LNCaP clone FGC (cell line): ENCODE data around the gene DNAJB11.
"Not testable (repeated sequence)": the region's sequence is repeated elsewhere in the genome, so short reads cannot be mapped to it uniquely, and the experiment has no call there.

Experiments
- DNase-seq: peaks from one replicate; pipeline ENCODE4 v3.0.0-alpha.2; 2011; ENCODE audit warnings: low read depth
- H3K4me3 ChIP-seq: 2 replicates; pipeline ENCODE4 v1.5.1; 2011; ENCODE audit warnings: mild to moderate bottlenecking, low read depth, low read length, control low read depth
- CTCF ChIP-seq: IDR thresholded peaks from 2 replicates; pipeline ENCODE4 v1.5.1; 2012; ENCODE audit warnings: mild to moderate bottlenecking; ENCODE audit not compliant: control insufficient read depth, insufficient read depth; ENCODE audit errors: extremely low read depth

DNAJB11 gene

GRCh38 chr3:186526256-186526606 is 44.3 kb upstream of the DNAJB11 start:
- H3K4me3 ChIP-seq = no peak overlapping the region
- DNase-seq = no peak
- no peak for TF ChIP-seq CTCF

GRCh38 chr3:186529201-186529999 is 41.1 kb upstream of the DNAJB11 start:
- no peak for DNase-seq
- H3K4me3 ChIP-seq = no peak overlapping the region
- 0 out of 2 replicates have a peak, but pooled peaks have one; percentile 1 for TF ChIP-seq CTCF

- H3K4me3 ChIP-seq = no peak overlapping the region
- no peak for TF ChIP-seq CTCF
- DNase-seq = no peak
These were observed 40.1 kb upstream of the DNAJB11 start for GRCh38 chr3:186530415-186530814.

GRCh38 chr3:186531694-186532093 is 38.8 kb upstream of the DNAJB11 start:
- not testable (repeated sequence) for H3K4me3 ChIP-seq, DNase-seq

GRCh38 chr3:186532598-186533072 is 37.9 kb upstream of the DNAJB11 start:
- TF ChIP-seq CTCF = no peak
- no peak for DNase-seq
- no peak overlapping the region for H3K4me3 ChIP-seq

GRCh38 chr3:186534113-186534669 is 36.3 kb upstream of the DNAJB11 start:
- TF ChIP-seq CTCF = no peak
- no peak for DNase-seq
- no peak overlapping the region for H3K4me3 ChIP-seq

GRCh38 chr3:186536883-186537844 is 33.4 kb upstream of the DNAJB11 start:
- no peak for TF ChIP-seq CTCF
- no peak overlapping the region for H3K4me3 ChIP-seq
- peak; percentile 62 for DNase-seq
